Measurements from ENCODE around the gene ENPP3.
"Not testable (repeated sequence)": the region's sequence is repeated elsewhere in the genome, so short reads cannot be mapped to it uniquely, and the experiment has no call there.

Gene ENPP3

GRCh38 chr6:131715567-131715966 is 78.5 kb downstream of the ENPP3 start:
- in situ Hi-C loops (cut with HindIII; ENCODE audit: low pct_ligation_motif_present, low sequenced_read_pairs); DNase-seq; H3K27ac ChIP-seq; H3K4me3 ChIP-seq (ENCODE audit: low read depth, low read length); H3K36me3 ChIP-seq (replicated peaks); H3K27me3 ChIP-seq (replicated peaks): not testable (repeated sequence)

- Histone ChIP-seq H3K36me3 (replicated peaks) (no peaks in the 10 kb centered on the region), H3K4me3 (ENCODE audit: low read depth, low read length) (no peak overlapping the region), H3K27me3 (replicated peaks) (no peaks in the 10 kb centered on the region), H3K27ac (no peak overlapping the region)
- TF ChIP-seq CTCF (IDR thresholded peaks at IDR 0.05; ENCODE audit: low read depth, low read length, missing control alignments), result no peak
- DNase-seq, result no peak
- in situ Hi-C loops (cut with HindIII; ENCODE audit: low pct_ligation_motif_present, low sequenced_read_pairs), result no loop called here
Measured at GRCh38 chr6:131717836-131718542, 80.9 kb downstream of the ENPP3 start.

- no peak for TF ChIP-seq CTCF (IDR thresholded peaks at IDR 0.05; ENCODE audit: low read depth, low read length, missing control alignments)
- H3K27ac ChIP-seq, result no peak overlapping the region
- H3K27me3 ChIP-seq (replicated peaks), result no peaks in the 10 kb centered on the region
- in situ Hi-C loops (cut with HindIII; ENCODE audit: low pct_ligation_motif_present, low sequenced_read_pairs), result no loop called here
- H3K36me3 ChIP-seq (replicated peaks), result no peaks in the 10 kb centered on the region
- no peak overlapping the region for H3K4me3 ChIP-seq (ENCODE audit: low read depth, low read length)
- no peak for DNase-seq
Measured at GRCh38 chr6:131721161-131721560, 84.1 kb downstream of the ENPP3 start.

GRCh38 chr6:131724114-131724513 is 87.0 kb downstream of the ENPP3 start:
- in situ Hi-C loops (cut with HindIII; ENCODE audit: low pct_ligation_motif_present, low sequenced_read_pairs), result no loop called here
- DNase-seq, result no peak
- Histone ChIP-seq H3K4me3 (ENCODE audit: low read depth, low read length) (no peak overlapping the region), H3K27me3 (replicated peaks) (no peaks in the 10 kb centered on the region), H3K36me3 (replicated peaks) (no peaks in the 10 kb centered on the region), H3K27ac (no peak overlapping the region)
- TF ChIP-seq CTCF (IDR thresholded peaks at IDR 0.05; ENCODE audit: low read depth, low read length, missing control alignments), result no peak

GRCh38 chr6:131727467-131727866 is 90.4 kb downstream of the ENPP3 start:
- Histone ChIP-seq H3K4me3 (ENCODE audit: low read depth, low read length) (no peak overlapping the region), H3K27me3 (replicated peaks) (no peaks in the 10 kb centered on the region), H3K36me3 (replicated peaks) (no peaks in the 10 kb centered on the region), H3K27ac (no peak overlapping the region)
- no peak for TF ChIP-seq CTCF (IDR thresholded peaks at IDR 0.05; ENCODE audit: low read depth, low read length, missing control alignments)
- in situ Hi-C loops (cut with HindIII; ENCODE audit: low pct_ligation_motif_present, low sequenced_read_pairs), result no loop called here
- no peak for DNase-seq

- in situ Hi-C loops (cut with HindIII; ENCODE audit: low pct_ligation_motif_present, low sequenced_read_pairs), result no loop called here
- Histone ChIP-seq H3K4me3 (ENCODE audit: low read depth, low read length) (no peak overlapping the region), H3K27ac (no peak overlapping the region), H3K36me3 (replicated peaks) (no peaks in the 10 kb centered on the region), H3K27me3 (replicated peaks) (no peaks in the 10 kb centered on the region)
- TF ChIP-seq CTCF (IDR thresholded peaks at IDR 0.05; ENCODE audit: low read depth, low read length, missing control alignments), result no peak
- no peak for DNase-seq
Measured at GRCh38 chr6:131727868-131728267, 90.8 kb downstream of the ENPP3 start.

Data from brain microvascular endothelial cell (primary cell).